K562 (cell line): ENCODE data around the gene PRDM16.

Experiments
- CBX8 ChIP-seq: fragments of 200-600 bp; sonication (generic); IDR thresholded peaks from 2 replicates; pipeline ENCODE4 v1.6.1; 2012; ENCODE audit warnings: borderline replicate concordance, mixed run types, low read depth, mild to moderate bottlenecking, moderate library complexity, mixed read lengths, low read length, control low read depth, inconsistent platforms; ENCODE audit not compliant: poor library complexity, severe bottlenecking; ENCODE audit errors: extremely low read depth
- CREB1 ChIP-seq, 2 experiments: sonication (generic) in 1 of 2; formaldehyde crosslinking in 1 of 2; IDR thresholded peaks; 2 replicates each; pipeline versions ENCODE4 v1.6.1 to v1.8.0; 2012 to 2022; ENCODE audit warnings: inconsistent platforms in 1 of 2, mild to moderate bottlenecking in 1 of 2, missing genetic modification reagents in 1 of 2, moderate library complexity in 1 of 2
- FOS ChIP-seq: IDR thresholded peaks from 3 replicates; pipeline ENCODE4 v1.6.1; 2011; ENCODE audit not compliant: insufficient read length; ENCODE audit errors: extremely low read depth
- PYGO2 ChIP-seq: fragments of 450-650 bp; IDR thresholded peaks from 2 replicates; pipeline ENCODE4 v1.6.1; 2016; ENCODE audit warnings: mild to moderate bottlenecking, missing genetic modification characterization, moderate library complexity, missing compliant biosample characterization
- SREBF2 ChIP-seq: sonication (generic); formaldehyde crosslinking; IDR thresholded peaks from 2 replicates; pipeline ENCODE4 v1.4.0; 2020; ENCODE audit warnings: mild to moderate bottlenecking, missing genetic modification reagents
- ZNF274 ChIP-seq: IDR thresholded peaks from 2 replicates; pipeline ENCODE4 v1.6.1; 2011; ENCODE audit warnings: low read depth, mild to moderate bottlenecking, low read length, moderate library complexity, borderline replicate concordance
- TF ChIP-seq, protein P1 (sequence below), 3 experiments: IDR thresholded peaks in 2 of 3; conservative IDR thresholded peaks in 1 of 3; 2 replicates each; pipeline ENCODE4 v1.5.1; 2011 to 2012; ENCODE audit warnings: low read length in 3 of 3, mild to moderate bottlenecking in 3 of 3, control low read depth in 2 of 3, improper control_type of control experiment in 1 of 3, inconsistent platforms in 1 of 3, low read depth in 1 of 3, mixed read lengths in 1 of 3, moderate library complexity in 1 of 3; ENCODE audit not compliant: insufficient read depth in 2 of 3

DNA sequence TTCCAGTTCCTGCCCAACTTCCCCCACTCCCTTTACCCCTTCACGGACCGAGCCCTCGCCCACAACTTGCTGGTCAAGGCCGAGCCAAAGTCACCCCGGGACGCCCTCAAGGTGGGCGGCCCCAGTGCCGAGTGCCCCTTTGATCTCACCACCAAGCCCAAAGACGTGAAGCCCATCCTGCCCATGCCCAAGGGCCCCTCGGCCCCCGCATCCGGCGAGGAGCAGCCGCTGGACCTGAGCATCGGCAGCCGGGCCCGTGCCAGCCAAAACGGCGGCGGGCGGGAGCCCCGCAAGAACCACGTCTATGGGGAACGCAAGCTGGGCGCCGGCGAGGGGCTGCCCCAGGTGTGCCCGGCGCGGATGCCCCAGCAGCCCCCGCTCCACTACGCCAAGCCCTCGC is 343.4 kb downstream of the PRDM16 start:
- TF ChIP-seq CBX8 (no peak), FOS (no peak), ZNF274 (no peak), SREBF2 (CRISPR knock-in tag) (no peak), CREB1 (IDR thresholded peaks at IDR 0.05) (no peak), CREB1 (CRISPR knock-in tag; IDR thresholded peaks at IDR 0.05) (no peak), PYGO2 (tag) (no peak)
- TF ChIP-seq, protein P1, sequence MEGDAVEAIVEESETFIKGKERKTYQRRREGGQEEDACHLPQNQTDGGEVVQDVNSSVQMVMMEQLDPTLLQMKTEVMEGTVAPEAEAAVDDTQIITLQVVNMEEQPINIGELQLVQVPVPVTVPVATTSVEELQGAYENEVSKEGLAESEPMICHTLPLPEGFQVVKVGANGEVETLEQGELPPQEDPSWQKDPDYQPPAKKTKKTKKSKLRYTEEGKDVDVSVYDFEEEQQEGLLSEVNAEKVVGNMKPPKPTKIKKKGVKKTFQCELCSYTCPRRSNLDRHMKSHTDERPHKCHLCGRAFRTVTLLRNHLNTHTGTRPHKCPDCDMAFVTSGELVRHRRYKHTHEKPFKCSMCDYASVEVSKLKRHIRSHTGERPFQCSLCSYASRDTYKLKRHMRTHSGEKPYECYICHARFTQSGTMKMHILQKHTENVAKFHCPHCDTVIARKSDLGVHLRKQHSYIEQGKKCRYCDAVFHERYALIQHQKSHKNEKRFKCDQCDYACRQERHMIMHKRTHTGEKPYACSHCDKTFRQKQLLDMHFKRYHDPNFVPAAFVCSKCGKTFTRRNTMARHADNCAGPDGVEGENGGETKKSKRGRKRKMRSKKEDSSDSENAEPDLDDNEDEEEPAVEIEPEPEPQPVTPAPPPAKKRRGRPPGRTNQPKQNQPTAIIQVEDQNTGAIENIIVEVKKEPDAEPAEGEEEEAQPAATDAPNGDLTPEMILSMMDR (IDR thresholded peaks at IDR 0.05 in 2 of 3, conservative IDR thresholded peaks at IDR 0.05 in 1 of 3; ENCODE audit: insufficient read depth in 2 of 3, low read depth in 1 of 3, low read length in 3 of 3), result no peak
